ENCODE data around the gene KRTAP9-7.

KRTAP9-7 gene

DNA sequence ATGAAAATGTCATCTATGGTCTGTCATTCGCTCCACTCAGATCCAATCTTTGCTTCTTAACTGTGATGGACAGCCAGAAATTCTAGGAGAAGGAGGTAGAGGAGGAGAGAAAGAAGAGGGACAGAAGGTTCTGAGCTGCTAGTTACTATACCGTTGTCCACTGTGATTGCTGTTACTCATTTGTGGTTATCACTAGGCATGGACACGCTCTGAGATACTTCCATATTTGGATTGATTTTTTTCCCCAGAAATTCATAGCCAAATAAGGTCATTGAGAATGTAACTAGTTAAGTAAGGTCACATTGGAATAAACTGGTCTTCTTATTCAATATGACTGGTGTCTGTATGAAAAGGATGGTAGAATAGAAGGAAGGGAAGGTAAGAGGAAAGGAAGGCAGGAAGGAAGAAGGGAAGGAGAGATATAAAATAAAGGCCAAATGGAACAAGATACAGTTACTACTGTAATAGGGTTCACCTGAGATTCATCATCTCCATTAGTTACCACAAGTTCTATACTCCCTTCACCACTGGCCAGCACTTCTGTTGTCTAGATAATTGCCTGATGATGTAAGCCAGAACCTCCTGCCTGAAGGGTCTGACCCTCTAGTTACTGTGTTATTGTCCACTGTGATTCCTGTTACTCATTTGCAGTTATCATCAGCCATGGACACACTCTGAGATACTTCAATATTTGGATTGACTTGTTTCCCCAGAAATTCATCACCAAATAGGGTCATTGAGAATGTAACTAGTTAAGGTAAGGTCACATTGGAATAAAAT is 2.9 kb downstream of the KRTAP9-7 start:
- no peak for DNase-seq

DNA sequence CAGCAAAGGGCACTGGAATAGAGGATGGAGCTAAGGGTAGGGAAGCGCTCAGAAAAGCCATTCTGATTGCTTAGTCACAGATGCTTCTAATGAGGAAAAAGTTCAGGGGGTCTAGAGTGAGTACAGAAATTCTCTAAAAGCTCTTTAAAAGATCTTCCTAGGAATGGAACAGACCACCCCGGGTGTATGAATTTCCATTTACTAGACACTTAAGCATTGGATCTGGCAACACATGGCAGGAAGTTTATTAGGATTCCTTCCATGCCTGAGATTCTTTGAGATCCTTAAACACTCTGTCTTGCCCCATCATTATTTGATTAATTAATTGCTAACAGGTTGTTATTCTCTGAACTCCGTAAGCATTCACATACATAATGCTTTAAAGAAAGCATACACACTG is 8.5 kb downstream of the KRTAP9-7 start:
- DNase-seq: no peak

DNA sequence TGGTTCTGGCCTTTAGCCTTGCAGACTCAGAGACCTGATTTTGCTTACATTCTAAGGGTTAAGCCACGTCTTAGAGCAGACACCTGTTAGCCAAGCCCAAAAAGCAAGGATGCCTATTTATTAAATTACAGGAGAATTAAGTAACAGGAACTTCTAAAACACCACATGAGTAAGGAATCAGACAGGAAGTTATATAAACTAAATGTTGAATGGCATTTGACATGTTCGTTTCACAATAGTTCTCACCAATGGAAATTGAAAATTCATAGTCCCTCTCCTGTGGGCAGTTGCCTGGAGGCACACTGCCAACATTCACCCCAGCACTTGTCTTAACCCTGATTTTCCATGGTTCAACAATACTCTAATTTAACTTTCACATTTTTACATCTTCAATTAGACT is 9.0 kb downstream of the KRTAP9-7 start:
- DNase-seq: no peak

DNA sequence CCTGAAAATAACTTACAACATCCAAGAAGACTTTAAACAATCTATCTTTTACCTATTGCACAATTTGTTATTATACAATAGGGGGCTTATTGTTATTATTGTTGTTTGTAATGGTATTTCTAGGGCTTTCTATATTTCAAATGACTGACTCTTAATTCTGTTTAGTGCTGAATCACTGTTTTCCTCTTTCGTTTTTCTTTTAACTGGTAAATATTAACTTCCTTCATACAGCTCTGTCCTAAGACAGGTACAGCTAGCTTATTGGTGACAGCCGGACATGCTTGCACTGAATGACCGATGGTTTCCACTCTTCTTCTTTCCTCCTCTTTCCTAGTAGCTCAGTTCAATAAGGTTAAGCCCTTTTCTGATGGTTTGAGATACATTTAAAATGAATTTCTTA is 11.6 kb downstream of the KRTAP9-7 start:
- no peak for DNase-seq

DNA sequence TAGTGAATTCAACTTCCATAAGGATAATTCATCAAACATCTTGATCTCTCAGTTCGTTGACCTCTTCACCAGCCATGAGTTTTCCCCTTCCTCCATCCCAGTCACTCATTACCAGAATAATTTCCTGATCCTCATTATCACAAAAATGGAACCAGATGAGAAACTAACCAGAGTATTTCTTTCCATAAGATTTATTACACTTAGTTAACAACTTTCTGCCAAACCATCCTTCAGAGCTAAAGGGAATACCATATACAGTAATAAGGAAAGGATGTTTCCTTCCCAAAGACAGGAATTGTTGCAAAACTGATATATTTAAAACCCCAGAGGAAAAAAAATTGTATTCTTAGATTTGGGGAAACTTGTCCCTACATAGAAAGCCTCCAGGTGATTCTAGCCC is 18.5 kb downstream of the KRTAP9-7 start:
- no peak for DNase-seq

DNA sequence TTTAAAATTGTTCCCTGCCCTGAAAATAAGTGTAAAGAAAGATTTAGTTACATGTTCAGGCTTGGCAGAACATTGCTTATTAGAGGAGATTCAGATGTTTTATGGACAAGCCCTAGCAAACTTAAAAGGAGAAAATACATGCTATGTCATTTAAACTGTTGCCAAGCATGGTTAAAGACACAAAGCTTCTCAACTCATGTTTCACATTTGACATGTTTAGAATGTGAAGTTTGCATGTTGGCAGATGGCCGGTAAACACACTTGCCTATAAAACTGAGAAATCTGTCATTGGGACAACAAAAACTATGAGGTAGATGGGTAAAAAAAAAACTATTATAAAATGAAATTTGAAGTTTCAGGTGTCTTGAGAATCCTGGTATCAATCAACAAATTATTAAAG is 21.3 kb downstream of the KRTAP9-7 start:
- no peak for DNase-seq

DNA sequence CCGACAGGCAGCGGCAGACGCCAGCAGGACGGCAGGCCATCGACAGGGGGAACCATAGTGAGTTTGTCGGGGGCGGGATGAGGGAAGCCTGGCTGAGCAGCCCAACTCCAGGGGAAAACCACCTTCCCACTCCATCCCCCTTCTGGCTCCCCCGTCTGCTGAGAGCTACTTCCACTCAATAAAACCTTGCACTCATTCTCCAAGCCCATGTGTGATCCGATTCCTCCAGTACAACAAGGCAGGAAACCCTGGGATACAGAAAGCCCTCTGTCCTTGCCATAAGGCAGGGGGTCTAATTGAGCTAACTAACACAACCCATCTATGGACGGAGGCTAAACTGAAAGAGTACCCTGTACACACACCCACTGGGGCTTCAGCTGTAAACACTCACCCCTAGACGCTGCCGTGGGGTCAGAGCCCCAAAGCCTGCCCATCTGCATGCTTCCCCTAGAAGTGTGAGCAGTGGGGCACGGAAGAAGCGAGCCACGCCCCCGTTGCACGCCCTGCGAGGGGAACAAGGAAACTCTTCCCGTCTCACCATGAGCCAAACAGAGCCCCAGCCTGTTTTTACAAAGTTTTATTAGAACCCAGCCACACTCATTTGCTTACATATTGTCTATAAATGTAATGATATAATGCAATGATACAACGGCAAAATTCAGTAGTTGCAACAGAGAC is 23.1 kb downstream of the KRTAP9-7 start:
- DNase-seq: no peak

DNA sequence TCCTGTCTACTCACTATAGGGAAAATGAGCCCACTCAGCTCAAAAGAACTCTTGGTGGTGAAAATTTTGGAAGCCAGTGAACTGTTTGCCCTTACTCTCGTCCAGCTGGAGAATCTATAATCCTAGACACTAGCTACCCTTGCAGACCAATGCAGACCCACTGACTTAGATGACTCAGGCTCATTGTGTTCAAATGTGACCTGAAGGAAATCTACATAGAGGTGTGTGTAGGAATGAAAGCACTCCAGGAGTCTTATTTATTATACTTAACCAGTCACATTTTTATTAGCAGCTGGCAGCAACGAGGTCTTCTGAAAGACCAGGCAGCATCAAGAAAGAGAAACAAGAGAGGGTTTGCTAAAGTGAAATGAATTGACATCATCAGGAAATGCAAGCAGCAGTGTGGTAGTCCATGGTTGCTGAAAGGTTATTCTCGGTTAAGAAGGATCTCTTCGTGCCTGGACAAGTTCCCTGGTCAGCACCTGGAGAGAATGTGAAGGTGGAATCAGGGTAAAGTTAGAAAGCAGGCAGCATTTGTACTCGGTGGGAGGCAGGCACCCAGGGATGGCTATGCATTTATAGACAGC is 25.8 kb downstream of the KRTAP9-7 start:
- no peak for DNase-seq

DNA sequence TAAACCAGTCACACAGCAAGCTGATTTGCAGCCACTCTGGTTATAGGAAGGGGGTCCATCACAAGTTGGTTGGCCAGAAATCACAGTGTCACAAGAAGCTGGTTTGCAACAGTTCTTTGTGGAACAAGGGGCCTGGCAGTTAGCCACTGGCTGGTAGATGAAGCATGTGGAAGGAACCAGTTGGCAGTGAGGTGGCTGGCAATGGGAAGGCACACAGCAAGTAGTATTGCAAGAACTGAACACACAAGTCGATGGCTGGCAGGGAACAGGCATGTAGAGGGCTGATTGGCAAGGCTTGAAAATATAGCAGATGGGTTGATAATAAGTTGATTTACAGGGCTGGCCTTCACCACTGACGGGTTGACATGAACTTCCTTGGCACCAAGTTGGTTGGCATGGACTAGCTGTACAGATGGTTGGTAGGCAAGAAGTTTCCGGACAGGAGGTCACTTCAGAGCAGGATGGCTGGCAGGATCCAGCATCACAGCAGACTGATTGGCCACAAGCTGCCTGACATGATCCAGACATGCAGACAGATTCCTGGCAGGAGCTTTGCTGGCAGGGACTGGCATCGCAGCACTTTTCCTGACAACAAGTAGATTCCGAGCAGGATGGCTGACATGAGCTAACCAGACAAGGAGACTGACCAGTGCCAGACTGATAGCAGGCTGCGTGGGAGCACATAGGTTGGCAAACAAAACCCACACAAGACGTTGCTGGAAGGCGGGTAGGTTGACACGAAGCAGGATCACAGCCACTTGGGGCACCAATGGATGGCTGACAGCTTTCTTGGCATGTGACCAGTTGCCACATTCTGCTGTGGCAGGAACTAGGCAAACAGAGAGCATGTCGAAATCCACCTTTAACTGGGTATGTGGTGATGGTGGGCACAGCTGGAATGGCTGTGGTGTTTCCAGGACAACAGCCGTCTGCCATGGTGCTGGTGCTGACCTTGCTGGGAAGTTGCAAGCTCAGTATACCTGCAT is 26.7 kb downstream of the KRTAP9-7 start, which contains the start of gene KRTAP29-1:
TSS of gene KRTAP29-1 (minus strand) at position 936 of the 986 bp plus-strand sequence. CDS start at position 936, 0 bp downstream.
- no peak for DNase-seq

DNA sequence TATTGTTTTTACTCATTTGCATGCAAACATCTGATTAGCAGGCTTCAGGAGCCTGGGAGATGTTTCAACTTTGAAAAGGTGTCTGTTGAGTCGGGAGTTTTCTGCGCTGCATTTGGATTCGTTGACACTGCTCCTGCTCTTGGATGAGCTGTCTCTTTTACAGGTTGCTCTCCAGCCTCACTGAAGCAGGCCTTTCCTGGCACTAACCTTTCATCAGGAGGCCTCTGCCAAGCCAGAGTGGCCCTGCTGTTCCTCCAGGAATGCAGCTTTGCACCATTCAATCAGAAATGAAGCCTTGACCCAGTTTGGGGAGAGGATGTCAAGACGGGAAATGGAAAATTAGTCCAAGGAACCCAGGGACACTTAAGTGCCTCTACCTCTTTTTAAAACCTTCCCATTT is 27.5 kb downstream of the KRTAP9-7 start:
- DNase-seq: no peak

DNA sequence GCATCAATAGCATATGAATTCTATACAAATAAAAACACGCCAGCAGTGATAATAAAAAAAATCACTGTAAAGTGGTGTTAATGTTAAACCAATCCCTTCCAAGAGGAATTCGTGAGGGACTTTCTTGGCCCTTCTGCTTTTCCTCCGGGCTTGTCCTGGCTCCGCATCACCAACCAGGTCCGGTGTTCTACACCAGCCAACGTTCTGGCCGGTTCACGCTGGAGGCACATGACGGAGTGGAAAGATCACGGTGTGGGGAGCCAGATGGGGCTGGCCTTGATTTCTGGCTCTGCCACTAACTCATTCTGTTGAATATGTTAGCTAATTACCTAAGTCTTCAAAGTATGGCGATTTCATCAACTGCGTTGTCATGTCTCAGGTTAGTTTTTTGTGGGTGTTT is 28.6 kb downstream of the KRTAP9-7 start:
- no peak for DNase-seq

DNA sequence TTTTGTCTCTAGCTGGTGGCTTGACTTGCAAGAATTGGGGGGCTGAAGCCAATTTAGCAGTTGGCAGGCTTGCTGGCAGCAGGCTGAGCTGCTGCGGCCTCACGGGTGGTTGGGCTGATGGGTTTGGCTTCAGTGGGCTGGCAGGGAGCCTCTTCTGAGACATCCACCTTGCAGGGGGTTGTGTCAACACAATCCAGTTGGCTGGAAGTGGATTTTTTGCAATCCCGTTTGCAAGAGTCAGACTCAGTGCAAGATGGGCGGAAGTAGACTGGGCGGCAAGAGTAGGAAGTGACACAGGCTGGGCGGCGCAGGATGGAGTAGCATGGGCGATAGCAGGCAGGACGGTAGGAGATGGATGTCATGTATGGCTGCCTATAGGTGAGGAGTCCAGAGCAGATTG is 32.1 kb downstream of the KRTAP9-7 start:
- DNase-seq: no peak

DNA sequence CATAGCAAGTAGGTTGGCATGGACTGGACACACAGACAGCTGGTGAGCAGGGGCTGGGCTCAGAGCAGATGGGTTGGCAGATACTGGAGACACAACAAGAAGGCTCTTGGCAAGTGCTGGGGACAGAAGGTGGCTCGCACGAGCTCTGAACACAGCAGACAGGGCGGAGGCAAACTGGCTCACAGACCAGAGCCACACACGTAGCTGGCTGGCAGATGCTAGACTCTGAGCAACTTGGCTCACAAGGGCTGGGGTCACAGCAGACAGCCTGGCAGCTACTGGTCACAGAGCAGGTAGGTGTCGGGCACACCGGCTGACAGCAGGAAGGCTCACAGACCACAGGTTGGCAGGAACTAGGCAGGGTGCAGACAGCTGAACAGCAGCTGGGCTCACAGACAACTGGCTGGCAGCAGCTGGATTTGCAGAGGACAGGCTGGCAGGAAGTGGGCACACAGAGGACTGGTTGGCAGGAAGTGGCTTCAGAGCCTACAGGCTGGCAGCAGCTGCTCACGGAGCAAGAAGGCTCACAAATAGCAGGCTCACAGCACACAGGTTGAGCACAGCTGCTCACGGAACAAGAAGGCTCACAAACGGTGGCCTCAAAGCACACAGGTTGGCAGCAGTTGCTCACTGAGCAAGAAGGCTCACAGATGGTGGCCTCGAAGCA is 32.9 kb downstream of the KRTAP9-7 start:
- peak; percentile 51 for DNase-seq

DNA sequence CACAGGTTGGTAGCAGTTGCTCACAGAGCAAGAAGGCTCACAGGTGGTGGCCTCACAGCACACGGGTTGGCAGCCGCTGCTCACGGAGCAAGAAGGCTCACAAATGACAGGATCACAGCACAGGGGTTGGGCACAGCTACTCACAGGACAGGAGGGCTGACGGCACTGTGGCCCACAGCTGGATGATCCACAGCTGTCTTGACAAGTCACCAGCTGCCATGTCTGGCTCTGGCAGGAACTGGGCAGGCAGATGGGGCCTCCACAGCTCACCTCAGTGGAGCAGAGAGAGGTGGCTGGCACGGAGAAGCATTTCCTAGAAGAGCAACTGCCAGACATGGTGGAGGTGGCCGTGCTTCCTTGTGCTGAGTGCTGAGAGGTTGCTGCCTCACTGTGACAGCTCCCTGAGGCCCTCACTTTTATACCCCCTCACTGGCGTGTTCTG is 33.4 kb downstream of the KRTAP9-7 start, which contains the start of gene KRTAP16-1:
TSS of gene KRTAP16-1 (minus strand) at position 392 of the 442 bp plus-strand sequence. CDS start at position 336, 56 bp downstream.
- DNase-seq: peak; percentile 36

DNA sequence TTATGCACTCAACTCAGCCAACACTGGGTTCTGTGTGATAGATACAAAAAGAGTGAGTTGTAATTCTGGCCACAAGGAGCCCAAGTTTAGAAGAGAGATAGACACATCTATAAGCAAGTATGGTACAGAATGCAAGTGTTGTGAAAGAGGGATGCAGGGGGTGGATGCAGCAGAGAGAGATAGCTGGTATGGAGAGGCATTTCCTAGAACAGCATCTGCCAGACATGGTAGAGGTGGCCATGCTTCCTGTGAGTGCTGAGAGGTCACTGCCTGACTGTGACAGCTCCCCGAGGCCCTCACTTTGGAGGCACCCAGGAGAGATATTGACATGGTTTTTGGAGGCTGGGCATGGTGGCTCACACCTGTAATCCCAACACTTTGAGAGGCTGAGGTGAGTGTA is 35.6 kb downstream of the KRTAP9-7 start:
- no peak for DNase-seq

DNA sequence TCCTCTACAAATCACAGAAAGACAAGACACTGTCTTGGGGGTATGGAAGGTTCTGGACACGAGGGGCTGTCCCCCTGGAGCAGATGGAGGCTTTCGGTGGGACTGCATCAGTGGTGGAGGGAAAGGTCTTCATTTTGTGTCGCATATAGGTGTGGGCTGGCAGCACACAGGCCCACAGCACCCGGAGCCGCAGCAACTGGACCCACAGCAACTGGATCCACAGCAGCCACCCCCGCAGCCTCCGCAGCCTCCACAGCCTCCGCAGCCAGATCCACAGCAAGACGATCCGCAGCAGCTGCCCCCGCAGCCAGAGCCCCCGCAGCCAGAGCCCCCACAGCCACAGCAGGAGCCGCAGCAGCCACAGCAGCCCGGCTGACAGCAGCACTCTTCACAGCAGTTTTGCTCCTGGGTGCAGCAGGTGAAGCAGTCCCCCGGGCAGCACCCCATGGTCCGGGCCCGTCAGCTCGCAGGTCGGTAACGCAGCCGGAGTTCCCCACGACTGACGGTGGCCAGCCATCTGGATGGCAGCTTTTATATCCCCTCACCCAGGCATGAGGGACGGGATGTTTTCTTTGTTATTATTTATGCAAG is 39.8 kb downstream of the KRTAP9-7 start, which contains the start of gene KRTAP17-1:
TSS of gene KRTAP17-1 (minus strand) at position 507 of the 591 bp plus-strand sequence. CDS start at position 447, 60 bp downstream.
- no peak for DNase-seq

DNA sequence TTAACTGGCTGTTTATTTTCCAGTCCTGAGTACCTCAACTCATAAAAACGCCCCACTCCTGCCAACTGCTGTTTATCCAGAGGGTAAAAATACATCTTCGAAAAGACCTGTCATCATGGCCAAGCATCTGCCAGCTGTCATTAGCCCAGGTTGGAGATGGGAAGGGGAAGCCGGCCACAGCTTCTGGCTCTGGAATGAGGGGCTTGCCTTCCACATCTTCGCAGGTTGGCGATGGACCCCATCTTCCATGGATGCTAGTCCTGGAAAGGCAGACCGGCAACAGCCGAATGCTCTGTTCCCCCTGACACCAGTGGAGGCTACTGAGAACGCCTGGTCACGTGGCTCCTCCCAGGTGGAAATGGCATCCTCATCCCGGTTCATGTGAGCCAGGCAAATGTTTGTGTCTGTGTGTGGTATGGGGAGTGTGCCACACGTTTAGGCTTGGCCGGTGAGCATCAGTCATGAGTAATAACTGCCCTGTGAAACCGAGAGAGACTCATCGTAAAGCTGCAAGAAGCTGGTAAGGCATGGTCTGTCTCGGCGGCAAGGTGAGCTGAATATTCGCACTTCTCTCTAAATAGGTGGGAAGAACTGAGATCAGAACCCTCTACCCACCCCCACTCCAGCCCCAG is 40.4 kb downstream of the KRTAP9-7 start:
- no peak for DNase-seq

DNA sequence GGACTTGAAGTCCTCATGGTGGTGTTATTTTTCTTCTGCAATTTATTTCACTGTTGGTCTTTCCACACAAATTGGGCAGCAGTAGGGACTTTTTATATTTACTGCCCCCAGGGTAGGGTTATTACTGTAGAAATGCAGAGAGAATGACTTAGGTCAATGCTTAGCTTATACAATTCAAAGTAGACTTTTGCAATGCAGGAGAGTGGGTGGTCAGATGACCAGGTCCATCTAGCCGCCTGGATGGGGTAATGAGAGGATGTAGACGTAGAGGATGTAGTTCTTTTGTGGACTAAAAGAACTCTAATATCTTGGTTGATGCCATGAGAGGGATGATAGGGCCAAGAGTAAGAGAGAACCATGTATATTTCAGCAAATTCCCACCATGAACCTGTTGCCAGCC is 42.7 kb downstream of the KRTAP9-7 start:
- DNase-seq: no peak

DNA sequence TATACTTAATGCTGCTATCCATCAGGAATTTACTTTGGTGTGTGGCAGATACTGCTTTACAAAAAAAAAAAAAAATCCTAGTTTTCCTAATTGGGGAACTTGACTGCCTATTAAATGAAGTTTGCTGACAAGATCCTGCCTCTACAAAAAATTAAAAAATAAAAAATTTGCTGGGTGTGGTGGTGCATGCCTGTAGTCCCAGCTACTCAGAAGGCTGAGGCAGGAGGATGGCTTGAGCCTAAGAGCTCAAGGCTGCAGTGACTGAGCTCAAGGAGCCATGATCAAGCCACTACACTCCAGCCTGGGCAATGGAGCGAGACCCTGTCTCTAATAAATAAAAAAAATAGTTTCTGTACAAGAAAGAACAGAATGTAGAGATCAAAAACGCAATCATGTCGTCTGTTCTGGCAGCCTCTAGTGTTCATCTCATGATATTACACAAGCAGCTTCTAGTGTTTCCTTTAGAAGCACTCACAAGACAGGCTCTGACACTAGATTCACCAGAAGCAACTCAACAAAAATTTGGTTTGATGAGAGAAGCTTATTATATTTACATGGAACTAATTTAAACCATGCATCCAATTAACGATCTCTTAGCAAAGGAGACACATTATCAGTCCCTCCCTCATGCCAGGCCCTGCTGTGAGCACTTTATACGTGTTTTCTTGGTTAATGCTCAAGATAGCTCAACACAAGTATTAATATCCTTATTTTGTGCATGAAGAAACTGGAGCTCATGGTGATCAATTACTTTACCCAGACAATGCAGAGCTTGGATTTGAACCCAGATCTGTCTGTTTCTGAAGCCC is 46.8 kb downstream of the KRTAP9-7 start:
- no peak for DNase-seq
